ENCODE data around the gene SLC9A9. TPM values are rescaled to one million over a fixed set of nuclear protein-coding genes. Genes with fewer than 3 reads are reported as not detected.

Gene SLC9A9
- total RNA-seq, 4 donors from 2014 or later, result 13.4 to 15.0 (median 14.4) TPM

GRCh38 chr3:143237077-143237627, 611.1 kb downstream of the SLC9A9 start:
- no peaks in the 10 kb centered on the region for H3K9me3 ChIP-seq
- H3K4me3 ChIP-seq, result no peak overlapping the region
- intact Hi-C loops (cut with DNase I), result no loop called here
- H3K27ac ChIP-seq (replicated peaks in 1 of 4), result no peak overlapping the region
- DNase-seq (ENCODE audit: extremely low spot score), result no peak
- no peaks in the 10 kb centered on the region for H3K36me3 ChIP-seq
- TF ChIP-seq CTCF (IDR thresholded peaks at IDR 0.05), result no peak
- no peak for TF ChIP-seq POLR2A (IDR thresholded peaks at IDR 0.05; ENCODE audit: low read depth)
- TF ChIP-seq POLR2AphosphoS5 (IDR thresholded peaks at IDR 0.05), result no peak
- no peak for TF ChIP-seq EP300 (IDR thresholded peaks at IDR 0.05)
- WGBS, result 74% methylated on average over 8 of the region's 8 CpGs
- H3K27me3 ChIP-seq, result no peaks in the 10 kb centered on the region
- H3K4me1 ChIP-seq, result peaks cover 0 to 24% (median 14%) of the 10 kb centered on the region in 4 donors

GRCh38 chr3:143236226-143236964, 611.9 kb downstream of the SLC9A9 start:
- WGBS, result 91% methylated on average over 11 of the region's 11 CpGs
- no peak for DNase-seq (ENCODE audit: extremely low spot score)
- Histone ChIP-seq H3K27me3 (no peaks in the 10 kb centered on the region), H3K9me3 (no peaks in the 10 kb centered on the region), H3K4me1 (peaks cover 0 to 16% (median 7%) of the 10 kb centered on the region in 4 donors), H3K4me3 (no peak overlapping the region), H3K27ac (replicated peaks in 1 of 4) (no peak overlapping the region), H3K36me3 (no peaks in the 10 kb centered on the region)
- TF ChIP-seq CTCF (IDR thresholded peaks at IDR 0.05) (no peak), POLR2AphosphoS5 (IDR thresholded peaks at IDR 0.05) (no peak), POLR2A (IDR thresholded peaks at IDR 0.05; ENCODE audit: low read depth) (no peak), EP300 (IDR thresholded peaks at IDR 0.05) (no peak)
- intact Hi-C loops (cut with DNase I), result no loop called here

- no peak overlapping the region for H3K27ac ChIP-seq (replicated peaks in 1 of 4)
- WGBS, result 97% methylated on average over 3 of the region's 3 CpGs
- intact Hi-C loops (cut with DNase I), result no loop called here
- H3K36me3 ChIP-seq, result no peaks in the 10 kb centered on the region
- DNase-seq (ENCODE audit: extremely low spot score), result no peak
- H3K4me1 ChIP-seq, result peaks cover 0 to 10% (median 3%) of the 10 kb centered on the region in 4 donors
- H3K9me3 ChIP-seq, result no peaks in the 10 kb centered on the region
- no peak for TF ChIP-seq POLR2A (IDR thresholded peaks at IDR 0.05; ENCODE audit: low read depth)
- TF ChIP-seq CTCF (IDR thresholded peaks at IDR 0.05), result no peak
- no peak for TF ChIP-seq POLR2AphosphoS5 (IDR thresholded peaks at IDR 0.05)
- no peak for TF ChIP-seq EP300 (IDR thresholded peaks at IDR 0.05)
- no peak overlapping the region for H3K4me3 ChIP-seq
- H3K27me3 ChIP-seq, result no peaks in the 10 kb centered on the region
Measured at GRCh38 chr3:143235614-143236204, 612.6 kb downstream of the SLC9A9 start.

- 71% methylated on average over 1 of the region's 1 CpG for WGBS
Measured at GRCh38 chr3:143234526-143234925, 613.7 kb downstream of the SLC9A9 start.

More at GRCh38 chr3:143234526-143234925, 613.7 kb downstream of the SLC9A9 start:
- intact Hi-C loops (cut with DNase I), result no loop called here
- no peaks in the 10 kb centered on the region for H3K9me3 ChIP-seq
- DNase-seq (ENCODE audit: extremely low spot score), result no peak
- H3K27me3 ChIP-seq, result no peaks in the 10 kb centered on the region
- H3K36me3 ChIP-seq, result no peaks in the 10 kb centered on the region
- H3K4me1 ChIP-seq, result peaks cover 0 to 10% (median 3%) of the 10 kb centered on the region in 4 donors
- TF ChIP-seq POLR2A (IDR thresholded peaks at IDR 0.05; ENCODE audit: low read depth) (no peak), EP300 (IDR thresholded peaks at IDR 0.05) (no peak), CTCF (IDR thresholded peaks at IDR 0.05) (no peak), POLR2AphosphoS5 (IDR thresholded peaks at IDR 0.05) (no peak)
- no peak overlapping the region for H3K4me3 ChIP-seq
- H3K27ac ChIP-seq (replicated peaks in 1 of 4), result no peak overlapping the region

Data from esophagus muscularis mucosa (tissue), 4 donors.